Osteoblast (primary cell): ENCODE data around the gene EEF1AKMT1. TPM values are rescaled to one million over a fixed set of nuclear protein-coding genes. Genes with fewer than 3 reads are reported as not detected.

Experiments used
- DNase-seq: peaks from one replicate; pipeline ENCODE4 v3.0.0; 2011; ENCODE audit warnings: low spot score, mixed read lengths; ENCODE audit not compliant: insufficient read length; ENCODE audit errors: missing footprints
- H2AFZ ChIP-seq: 2 replicates; pipeline ENCODE4 v1.6.0; 2011; ENCODE audit warnings: mild to moderate bottlenecking, low read length
- H3K27ac ChIP-seq: 2 replicates; pipeline ENCODE4 v1.5.1; 2011; ENCODE audit warnings: mild to moderate bottlenecking, low read depth, low read length, moderate library complexity
- H3K27me3 ChIP-seq: 2 replicates; pipeline ENCODE4 v1.6.0; 2012; ENCODE audit warnings: mild to moderate bottlenecking, control low read depth, inconsistent platforms, low read length, moderate library complexity; ENCODE audit not compliant: insufficient read depth
- H3K36me3 ChIP-seq: 2 replicates; pipeline ENCODE4 v1.5.1; 2011; ENCODE audit warnings: mild to moderate bottlenecking, low read length, control low read depth, moderate library complexity; ENCODE audit not compliant: insufficient read depth
- H3K4me1 ChIP-seq: 2 replicates; pipeline ENCODE4 v1.5.1; 2011; ENCODE audit warnings: mild to moderate bottlenecking, low read length, control low read depth, moderate library complexity; ENCODE audit not compliant: insufficient read depth
- H3K4me2 ChIP-seq: 2 replicates; pipeline ENCODE4 v1.6.0; 2011; ENCODE audit warnings: mild to moderate bottlenecking, low read length; ENCODE audit not compliant: insufficient read depth
- H3K4me3 ChIP-seq: fragments of 200-600 bp; sonication (generic); 3 replicates; pipeline ENCODE4 v1.5.1; 2012; ENCODE audit warnings: mild to moderate bottlenecking, low read length, inconsistent platforms; ENCODE audit not compliant: insufficient read depth
- H3K79me2 ChIP-seq: 2 replicates; pipeline ENCODE4 v1.6.0; 2012; ENCODE audit warnings: mild to moderate bottlenecking, low read length, control low read depth, inconsistent platforms; ENCODE audit not compliant: insufficient read depth
- H3K9me3 ChIP-seq: 2 replicates; pipeline ENCODE4 v1.5.1; 2011; ENCODE audit warnings: low read depth, low read length, control low read depth
- H4K20me1 ChIP-seq: 2 replicates; pipeline ENCODE4 v1.6.0; 2012; ENCODE audit warnings: mild to moderate bottlenecking, low read length, control low read depth; ENCODE audit not compliant: insufficient read depth
- CTCF ChIP-seq: IDR thresholded peaks from 2 replicates; pipeline ENCODE4 v1.5.1; 2011; ENCODE audit warnings: mild to moderate bottlenecking, low read depth, low read length, moderate library complexity; ENCODE audit errors: extremely low read depth
- total RNA-seq: library from RNA; depleted of rRNA; stranded (reverse); fragments of >200 nt; gene quantifications from 2 replicates; pipeline ENCODE4 v1.2.3, GENCODE V29; 2012

The EEF1AKMT1 gene
- total RNA-seq, 1 donor = 7.6 TPM

- no peaks in the 10 kb centered on the region for H3K27me3 ChIP-seq
- DNase-seq = peak; percentile 92
- no peaks in the 10 kb centered on the region for H3K79me2 ChIP-seq
- peaks cover 40% of the 10 kb centered on the region for H3K4me1 ChIP-seq
- H3K27ac ChIP-seq = peak overlapping the region; percentile 88
- H3K9me3 ChIP-seq = no peaks in the 10 kb centered on the region
- H3K4me2 ChIP-seq = peak overlapping the region; percentile 98
- no peak for TF ChIP-seq CTCF
- no peaks in the 10 kb centered on the region for H3K36me3 ChIP-seq
- peak overlapping the region; percentile 69 for H3K4me3 ChIP-seq
- H4K20me1 ChIP-seq = no peaks in the 10 kb centered on the region
- H2AFZ ChIP-seq = no peak overlapping the region
Observed at GRCh38 chr13:20713751-20714150, 60.0 kb downstream of the EEF1AKMT1 start.

- Histone ChIP-seq H4K20me1 (no peaks in the 10 kb centered on the region), H3K27ac (peak overlapping the region; percentile 88), H3K27me3 (no peaks in the 10 kb centered on the region), H3K4me3 (peak overlapping the region; percentile 69), H3K4me2 (peak overlapping the region; percentile 98), H3K9me3 (no peaks in the 10 kb centered on the region), H3K36me3 (no peaks in the 10 kb centered on the region), H3K79me2 (no peaks in the 10 kb centered on the region), H3K4me1 (peaks cover 46% of the 10 kb centered on the region), H2AFZ (peak overlapping the region; percentile 72)
- DNase-seq = no peak
- no peak for TF ChIP-seq CTCF
Observed at GRCh38 chr13:20713014-20713376, 60.8 kb downstream of the EEF1AKMT1 start.

- H3K36me3 ChIP-seq = no peaks in the 10 kb centered on the region
- H3K4me1 ChIP-seq = peaks cover 46% of the 10 kb centered on the region
- no peaks in the 10 kb centered on the region for H4K20me1 ChIP-seq
- H2AFZ ChIP-seq = no peak overlapping the region
- TF ChIP-seq CTCF = no peak
- H3K4me3 ChIP-seq = no peak overlapping the region
- H3K79me2 ChIP-seq = no peaks in the 10 kb centered on the region
- no peaks in the 10 kb centered on the region for H3K9me3 ChIP-seq
- H3K27ac ChIP-seq = no peak overlapping the region
- H3K4me2 ChIP-seq = no peak overlapping the region
- no peaks in the 10 kb centered on the region for H3K27me3 ChIP-seq
- DNase-seq = no peak
Observed at GRCh38 chr13:20711301-20712044, 62.3 kb downstream of the EEF1AKMT1 start.

GRCh38 chr13:20709782-20710181 lies 64.0 kb downstream of the EEF1AKMT1 start:
- peak; percentile 67 for DNase-seq
- Histone ChIP-seq H2AFZ (no peak overlapping the region), H3K4me1 (peaks cover 39% of the 10 kb centered on the region), H3K27ac (peak overlapping the region; percentile 42), H3K36me3 (no peaks in the 10 kb centered on the region), H4K20me1 (no peaks in the 10 kb centered on the region), H3K9me3 (no peaks in the 10 kb centered on the region), H3K27me3 (no peaks in the 10 kb centered on the region), H3K4me3 (no peak overlapping the region), H3K79me2 (no peaks in the 10 kb centered on the region), H3K4me2 (peak overlapping the region; percentile 41)
- TF ChIP-seq CTCF = no peak
